CD4-positive, alpha-beta memory T cell (primary cell): ENCODE data around the gene LBHD2. TPM values are rescaled to one million over a fixed set of nuclear protein-coding genes. Genes with fewer than 3 reads are reported as not detected.
A peak's percentile ranks its signal among the peaks of the same experiment; 100 is the strongest.

ENCODE experiments used
- CTCF ChIA-PET: fragments of 350-600 bp; sonication (Branson Sonifier 250); formaldehyde crosslinking; loops from one replicate; lab custom pipeline; 2021; ENCODE audit warnings: inconsistent platforms; ENCODE audit not compliant: partially characterized antibody; lab: Charles Lee
- POLR2A ChIA-PET: fragments of 350-600 bp; sonication (Branson Sonifier 250); formaldehyde crosslinking; loops from one replicate; lab custom pipeline; 2021; ENCODE audit not compliant: partially characterized antibody; lab: Charles Lee
- DNase-seq, 5 donors: peaks; one replicate each; pipeline versions ENCODE4 v3.0.0 to v3.0.0-alpha.2; 2020 to 2022; ENCODE audit warnings: mixed read lengths in 1 of 5
- H3K27ac ChIP-seq: one replicate; pipeline ENCODE4 v1.7.0; 2013; ENCODE audit warnings: low read depth, low read length
- H3K27me3 ChIP-seq: 2 replicates; pipeline ENCODE4 v1.7.0; 2013; ENCODE audit warnings: mild to moderate bottlenecking, low read length, moderate library complexity; ENCODE audit not compliant: insufficient read depth
- H3K36me3 ChIP-seq: 2 replicates; pipeline ENCODE4 v1.7.0; 2013; ENCODE audit warnings: mild to moderate bottlenecking, low read length, moderate library complexity; ENCODE audit not compliant: insufficient read depth
- H3K4me1 ChIP-seq: 2 replicates; pipeline ENCODE4 v1.7.0; 2013; ENCODE audit warnings: mild to moderate bottlenecking, low read length, moderate library complexity; ENCODE audit not compliant: insufficient read depth
- H3K4me3 ChIP-seq, 2 donors: one replicate each; pipeline ENCODE4 v1.7.0; 2013; ENCODE audit warnings: low read length in 2 of 2, mild to moderate bottlenecking in 1 of 2
- H3K9me3 ChIP-seq, 2 donors: one replicate each; pipeline ENCODE4 v1.7.0; 2013; ENCODE audit warnings: low read length in 2 of 2, control low read depth in 1 of 2; ENCODE audit not compliant: control insufficient read depth in 1 of 2
- H3K27ac Mint-ChIP-seq, 7 donors: one replicate each; pipeline ENCODE4 v1.8.0; 2020 to 2021; ENCODE audit warnings: mixed read lengths in 7 of 7, mild to moderate bottlenecking in 6 of 7, inconsistent platforms in 3 of 7, moderate library complexity in 3 of 7
- H3K27me3 Mint-ChIP-seq, 2 donors: one replicate each; pipeline ENCODE4 v1.8.0; 2020 to 2021; ENCODE audit warnings: mixed read lengths in 2 of 2
- H3K36me3 Mint-ChIP-seq, 2 donors: one replicate each; pipeline ENCODE4 v1.8.0; 2020 to 2021; ENCODE audit warnings: mixed read lengths in 2 of 2, inconsistent platforms in 1 of 2, mild to moderate bottlenecking in 1 of 2
- H3K4me1 Mint-ChIP-seq, 4 donors: one replicate each; pipeline ENCODE4 v1.8.0; 2020 to 2021; ENCODE audit warnings: mixed read lengths in 4 of 4, mild to moderate bottlenecking in 1 of 4
- H3K4me3 Mint-ChIP-seq, 8 donors: one replicate each; pipeline ENCODE4 v1.8.0; 2020 to 2021; ENCODE audit warnings: mixed read lengths in 8 of 8, mild to moderate bottlenecking in 7 of 8, moderate library complexity in 6 of 8, inconsistent platforms in 3 of 8
- H3K9me3 Mint-ChIP-seq, 8 donors: one replicate each; pipeline ENCODE4 v1.8.0; 2020 to 2021; ENCODE audit warnings: mixed read lengths in 8 of 8, mild to moderate bottlenecking in 5 of 8, inconsistent platforms in 3 of 8, moderate library complexity in 1 of 8
- intact Hi-C: fragments of 100-400 bp; cut with micrococcal nuclease; formaldehyde crosslinking; loops from one replicate; pipeline ENCODE4 v1.15.1; 2023
- polyA plus RNA-seq, 2 donors: library from polyadenylated mRNA; unstranded; fragments of 300-500 nt; fragmentation: Illumina TruSeq; gene quantifications; one replicate each; pipeline ENCODE4 v1.2.3, GENCODE V29; 2021
- total RNA-seq, 2 experiments: library from RNA; stranded (reverse); gene quantifications; one replicate each; pipeline ENCODE4 v1.2.3, GENCODE V29; 2021

LBHD2 gene
- total and polyA plus RNA-seq, 4 experiments from 2014 or later, result not detected

DNA sequence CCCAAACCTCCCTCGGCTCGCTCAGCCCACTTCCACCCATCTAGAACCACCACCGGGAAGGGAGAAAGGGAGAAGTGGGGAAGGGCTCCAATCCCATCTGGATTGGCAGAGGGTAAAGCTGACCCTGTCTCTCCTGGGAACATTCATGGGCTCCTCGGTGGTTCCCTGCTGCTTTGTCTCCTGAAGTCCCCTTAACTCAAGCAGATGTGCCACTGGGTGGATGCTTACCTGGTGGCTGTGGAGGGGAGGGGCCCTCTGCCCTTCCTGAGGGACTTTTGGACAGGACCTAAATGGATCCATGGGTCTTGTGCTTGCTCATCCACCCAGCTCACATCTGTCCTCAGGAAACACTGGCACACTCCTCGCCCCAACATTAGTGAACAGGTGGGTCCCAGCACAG lies 24.5 kb upstream of the LBHD2 start:
- peaks cover 9 to 13% (median 11%) of the 10 kb centered on the region in 4 donors for H3K4me1 Mint-ChIP-seq
- H3K36me3 Mint-ChIP-seq, result no peaks in the 10 kb centered on the region
- Histone ChIP-seq H3K27ac (no peak overlapping the region), H3K4me3 (no peak overlapping the region), H3K9me3 (no peaks in the 10 kb centered on the region), H3K27me3 (no peaks in the 10 kb centered on the region), H3K4me1 (peaks cover 6% of the 10 kb centered on the region), H3K36me3 (no peaks in the 10 kb centered on the region)
- peaks cover 0 to 2% (median 0%) of the 10 kb centered on the region in 8 donors for H3K9me3 Mint-ChIP-seq
- peaks cover 6 to 10% of the 10 kb centered on the region in 2 donors for H3K27me3 Mint-ChIP-seq
- H3K27ac Mint-ChIP-seq, result no peak overlapping the region
- ChIA-PET POLR2A (no interaction called here), CTCF (no interaction called here)
- no peak for DNase-seq
- peak overlapping the region in 1 of 8 donors; percentile 31 for H3K4me3 Mint-ChIP-seq
- intact Hi-C loops, result loop anchor here (10.0 kb wide), 1 partner anchor 285 kb away; the partner anchor contains the start of gene TRAF3

DNA sequence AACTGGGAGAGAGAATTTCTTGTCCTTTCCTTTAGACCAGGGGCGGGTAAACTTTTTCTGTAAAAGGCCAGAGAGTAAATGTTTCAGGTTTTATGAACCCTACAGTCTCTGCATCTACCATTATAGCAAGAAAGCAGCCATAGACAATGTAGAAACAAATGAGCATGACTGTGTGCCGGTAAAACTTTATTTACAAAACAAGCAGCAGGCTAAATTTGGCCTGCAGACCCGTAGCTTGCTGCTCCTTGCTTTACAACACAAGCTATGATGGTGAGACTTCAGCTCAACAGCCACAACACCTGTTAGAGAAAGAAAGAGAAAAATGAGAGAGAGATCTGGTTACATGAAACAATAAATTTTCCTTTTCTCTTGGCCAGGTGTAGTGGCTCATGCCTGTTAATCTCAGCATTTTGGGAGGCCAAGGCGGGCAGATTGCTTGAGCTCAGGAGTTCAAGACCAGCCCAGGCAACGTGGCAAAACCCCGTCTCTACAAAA lies 22.5 kb upstream of the LBHD2 start:
- H3K27me3 Mint-ChIP-seq, result peaks cover 3 to 7% of the 10 kb centered on the region in 2 donors
- no peak overlapping the region for H3K4me3 Mint-ChIP-seq
- H3K27ac Mint-ChIP-seq, result no peak overlapping the region
- Histone ChIP-seq H3K9me3 (no peaks in the 10 kb centered on the region), H3K36me3 (no peaks in the 10 kb centered on the region), H3K27me3 (no peaks in the 10 kb centered on the region), H3K4me3 (no peak overlapping the region), H3K27ac (no peak overlapping the region), H3K4me1 (peaks cover 6% of the 10 kb centered on the region)
- intact Hi-C loops, result no loop called here
- DNase-seq, result no peak
- H3K36me3 Mint-ChIP-seq, result no peaks in the 10 kb centered on the region
- POLR2A ChIA-PET, result no interaction called here
- peaks cover 0 to 6% (median 3%) of the 10 kb centered on the region in 4 donors for H3K4me1 Mint-ChIP-seq
- CTCF ChIA-PET, result interaction anchor here (2.4 kb wide), 1 partner anchor 15 kb away, joined by 6 read pairs; no protein-coding TSS in a partner anchor
- no peaks in the 10 kb centered on the region for H3K9me3 Mint-ChIP-seq

DNA sequence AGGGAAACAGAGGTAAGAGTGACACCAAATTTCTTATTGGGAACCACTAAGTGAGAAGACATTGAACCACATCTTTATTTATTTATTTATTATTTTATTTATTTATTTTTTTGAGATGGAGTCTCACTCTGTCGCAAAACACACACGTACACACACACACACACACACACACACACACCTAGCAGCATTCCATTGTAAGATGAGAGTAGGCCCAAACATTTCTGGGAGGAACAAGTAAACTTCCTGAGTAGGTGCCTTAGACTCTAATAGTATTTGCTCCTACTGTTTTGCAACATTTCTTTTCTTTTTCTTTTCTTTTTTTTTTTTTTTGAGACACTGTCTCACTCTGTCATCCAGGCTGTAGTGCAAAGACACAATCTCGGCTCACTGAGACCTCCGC lies 19.6 kb upstream of the LBHD2 start:
- H3K27ac Mint-ChIP-seq, result no peak overlapping the region
- no peaks in the 10 kb centered on the region for H3K4me1 ChIP-seq
- H3K4me1 Mint-ChIP-seq, result no peaks in the 10 kb centered on the region
- peaks cover 0 to 1% of the 10 kb centered on the region in 2 donors for H3K27me3 Mint-ChIP-seq
- no peaks in the 10 kb centered on the region for H3K9me3 Mint-ChIP-seq
- intact Hi-C loops, result no loop called here
- H3K9me3 ChIP-seq, result no peaks in the 10 kb centered on the region
- DNase-seq, result no peak
- no peaks in the 10 kb centered on the region for H3K27me3 ChIP-seq
- ChIA-PET POLR2A (no interaction called here), CTCF (no interaction called here)
- no peaks in the 10 kb centered on the region for H3K36me3 ChIP-seq
- no peak overlapping the region for H3K4me3 ChIP-seq
- no peaks in the 10 kb centered on the region for H3K36me3 Mint-ChIP-seq
- no peak overlapping the region for H3K27ac ChIP-seq
- H3K4me3 Mint-ChIP-seq, result no peak overlapping the region

DNA sequence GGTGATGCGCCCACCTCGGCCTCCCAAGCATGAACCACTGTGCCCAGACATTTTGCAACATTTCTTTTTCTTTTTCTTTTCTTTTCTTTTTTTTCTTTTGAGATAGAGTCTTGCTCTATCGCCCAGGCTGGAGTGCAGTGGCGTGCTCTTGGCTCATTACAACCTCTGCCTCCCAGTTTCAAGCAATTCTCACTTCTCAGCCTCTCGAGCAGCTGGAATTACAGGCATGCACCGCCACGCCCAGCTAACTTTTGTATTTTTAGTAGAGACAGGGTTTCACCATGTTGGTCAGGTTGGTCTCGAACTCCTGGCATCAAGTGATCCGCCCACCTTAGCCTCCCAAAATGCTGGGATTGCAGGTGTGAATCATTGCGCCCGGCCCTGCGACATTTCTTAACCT lies 19.0 kb upstream of the LBHD2 start:
- intact Hi-C loops, result no loop called here
- Mint-ChIP-seq H3K4me1 (no peaks in the 10 kb centered on the region), H3K27me3 (peaks cover 1% of the 10 kb centered on the region in 2 donors), H3K27ac (no peak overlapping the region), H3K4me3 (no peak overlapping the region), H3K36me3 (no peaks in the 10 kb centered on the region), H3K9me3 (no peaks in the 10 kb centered on the region)
- no peak overlapping the region for H3K27ac ChIP-seq
- H3K27me3 ChIP-seq, result no peaks in the 10 kb centered on the region
- H3K4me1 ChIP-seq, result no peaks in the 10 kb centered on the region
- H3K36me3 ChIP-seq, result no peaks in the 10 kb centered on the region
- ChIA-PET CTCF (interaction anchor here (0.5 kb wide), 1 partner anchor 38 kb away, joined by 3 read pairs; no protein-coding TSS in a partner anchor), POLR2A (no interaction called here)
- H3K9me3 ChIP-seq, result no peaks in the 10 kb centered on the region
- no peak for DNase-seq
- no peak overlapping the region for H3K4me3 ChIP-seq

DNA sequence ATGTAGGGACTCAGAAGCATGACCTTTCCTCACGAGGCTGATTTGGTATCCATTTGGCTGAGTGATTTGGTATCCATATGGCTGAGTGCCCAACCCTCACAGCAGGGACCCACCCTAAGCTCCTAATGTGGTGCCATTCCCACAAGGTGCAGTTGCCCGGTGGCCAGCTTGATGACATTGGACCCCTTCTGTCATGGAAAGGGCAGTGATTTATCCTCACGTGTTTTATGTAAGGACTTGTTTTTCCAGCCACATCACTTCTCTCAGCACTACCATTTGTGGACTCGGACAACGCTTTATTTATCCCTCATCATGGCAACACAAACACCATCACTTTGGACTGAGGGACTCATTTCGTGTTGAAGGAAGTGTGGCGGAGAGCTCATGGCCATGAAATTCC lies 18.1 kb upstream of the LBHD2 start:
- ChIA-PET POLR2A (no interaction called here), CTCF (interaction anchor here (0.5 kb wide), 1 partner anchor 37 kb away, joined by 3 read pairs; no protein-coding TSS in a partner anchor)
- H3K9me3 Mint-ChIP-seq, result no peaks in the 10 kb centered on the region
- H3K4me3 Mint-ChIP-seq, result no peak overlapping the region
- no peaks in the 10 kb centered on the region for H3K36me3 Mint-ChIP-seq
- no peak for DNase-seq
- H3K4me3 ChIP-seq, result no peak overlapping the region
- peaks cover 1% of the 10 kb centered on the region in 2 donors for H3K27me3 Mint-ChIP-seq
- H3K9me3 ChIP-seq, result no peaks in the 10 kb centered on the region
- H3K4me1 Mint-ChIP-seq, result no peaks in the 10 kb centered on the region
- intact Hi-C loops, result no loop called here
- H3K27ac Mint-ChIP-seq, result no peak overlapping the region
- no peak overlapping the region for H3K27ac ChIP-seq
- H3K36me3 ChIP-seq, result no peaks in the 10 kb centered on the region
- no peaks in the 10 kb centered on the region for H3K4me1 ChIP-seq
- no peaks in the 10 kb centered on the region for H3K27me3 ChIP-seq

DNA sequence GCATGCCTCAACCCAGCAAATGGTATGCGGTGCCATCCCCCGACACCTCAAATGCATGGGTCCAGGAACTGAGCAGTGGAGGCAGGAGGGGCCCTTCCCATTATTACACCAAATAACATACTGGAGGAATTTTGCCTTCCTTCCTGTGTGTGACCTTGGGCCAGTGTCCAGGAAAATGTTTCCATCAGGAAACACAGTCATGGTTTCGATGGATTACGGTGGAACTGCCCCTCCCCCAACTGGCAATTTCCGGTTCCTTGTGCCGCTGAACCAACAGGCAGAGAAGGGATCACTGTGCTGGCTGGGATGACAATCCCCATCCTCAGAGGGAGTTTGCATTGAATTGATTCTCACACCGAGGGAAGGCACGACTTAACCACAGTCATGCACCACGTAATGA lies 17.6 kb upstream of the LBHD2 start:
- H3K27ac Mint-ChIP-seq, result no peak overlapping the region
- intact Hi-C loops, result no loop called here
- DNase-seq, result no peak
- Histone ChIP-seq H3K36me3 (no peaks in the 10 kb centered on the region), H3K27me3 (no peaks in the 10 kb centered on the region), H3K4me1 (no peaks in the 10 kb centered on the region), H3K4me3 (no peak overlapping the region), H3K9me3 (no peaks in the 10 kb centered on the region), H3K27ac (no peak overlapping the region)
- POLR2A ChIA-PET, result no interaction called here
- no peak overlapping the region for H3K4me3 Mint-ChIP-seq
- no peaks in the 10 kb centered on the region for H3K36me3 Mint-ChIP-seq
- H3K27me3 Mint-ChIP-seq, result peaks cover 1% of the 10 kb centered on the region in 2 donors
- H3K9me3 Mint-ChIP-seq, result no peaks in the 10 kb centered on the region
- CTCF ChIA-PET, result no interaction called here
- no peaks in the 10 kb centered on the region for H3K4me1 Mint-ChIP-seq

DNA sequence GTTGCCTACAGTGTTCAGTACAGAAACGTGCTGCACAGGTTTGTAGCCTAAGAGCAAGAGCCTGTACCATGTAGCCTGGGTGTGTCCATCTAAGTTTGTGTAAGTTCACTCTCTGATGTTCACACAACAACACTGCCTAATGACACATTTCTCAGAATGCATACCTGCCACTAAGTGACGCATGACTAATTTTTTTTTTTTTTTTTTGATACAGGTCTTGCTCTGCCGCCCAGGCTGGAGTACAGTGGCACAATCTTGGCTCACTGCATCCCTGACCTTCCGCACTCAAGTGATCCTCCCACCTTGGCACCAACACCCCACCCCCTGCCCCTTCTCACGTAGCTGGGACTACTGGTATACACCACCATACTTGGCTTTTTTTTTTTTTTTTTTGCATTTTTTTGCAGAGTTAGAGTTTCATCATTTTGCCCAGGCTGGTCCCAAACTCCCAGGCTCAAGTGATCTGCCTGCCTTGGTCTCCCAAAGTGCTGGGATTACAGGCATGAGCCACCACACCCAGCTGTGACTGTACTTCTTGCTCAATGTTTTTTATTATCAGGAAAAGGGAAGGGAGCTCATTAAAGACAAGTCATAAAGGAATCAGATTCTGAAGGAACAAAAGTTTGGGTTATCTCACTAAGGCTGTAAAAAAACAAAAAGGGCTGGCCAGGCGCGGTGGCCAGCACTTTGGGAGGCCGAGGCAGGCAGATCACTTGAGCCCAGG lies 16.6 kb upstream of the LBHD2 start:
- no peak for DNase-seq
- Histone ChIP-seq H3K4me1 (no peaks in the 10 kb centered on the region), H3K27me3 (no peaks in the 10 kb centered on the region), H3K36me3 (no peaks in the 10 kb centered on the region), H3K4me3 (no peak overlapping the region), H3K27ac (no peak overlapping the region), H3K9me3 (no peaks in the 10 kb centered on the region)
- Mint-ChIP-seq H3K4me1 (no peaks in the 10 kb centered on the region), H3K27ac (no peak overlapping the region), H3K27me3 (peaks cover 1% of the 10 kb centered on the region in 2 donors), H3K4me3 (no peak overlapping the region), H3K36me3 (no peaks in the 10 kb centered on the region), H3K9me3 (no peaks in the 10 kb centered on the region)
- POLR2A ChIA-PET, result no interaction called here
- intact Hi-C loops, result no loop called here
- CTCF ChIA-PET, result interaction anchor here (0.8 to 1.7 kb wide), 3 partner anchors 10 to 38 kb away, joined by 3 to 4 read pairs (median 3); no protein-coding TSS in a partner anchor
